Parathyroid adenoma (tissue), 2 donors: Measurements from ENCODE around the gene MOSMO.

Experiments used
- H2AFZ ChIP-seq: fragments of 300-600 bp; sonication (generic); one replicate; pipeline ENCODE4 v1.7.0; 2017; ENCODE audit warnings: antibody characterized with exemption, mild to moderate bottlenecking
- H3K27ac ChIP-seq: fragments of 300-600 bp; sonication (generic); one replicate; pipeline ENCODE4 v1.7.0; 2017
- H3K27me3 ChIP-seq: fragments of 300-600 bp; sonication (generic); one replicate; pipeline ENCODE4 v1.7.0; 2017; ENCODE audit warnings: low read length; ENCODE audit not compliant: control insufficient read depth, insufficient read depth
- H3K36me3 ChIP-seq: fragments of 300-600 bp; sonication (generic); one replicate; pipeline ENCODE4 v1.7.0; 2017; ENCODE audit warnings: low read length; ENCODE audit not compliant: control insufficient read depth, insufficient read depth
- H3K4me1 ChIP-seq: fragments of 300-600 bp; sonication (generic); one replicate; pipeline ENCODE4 v1.7.0; 2017; ENCODE audit warnings: control low read depth
- H3K4me2 ChIP-seq: fragments of 300-600 bp; sonication (generic); one replicate; pipeline ENCODE4 v1.7.0; 2017; ENCODE audit warnings: low read length
- H3K4me3 ChIP-seq: fragments of 300-600 bp; sonication (generic); one replicate; pipeline ENCODE4 v1.7.0; 2017; ENCODE audit warnings: low read depth, low read length
- H3K79me2 ChIP-seq: fragments of 300-600 bp; sonication (generic); one replicate; pipeline ENCODE4 v1.7.0; 2017; ENCODE audit warnings: control low read depth
- H3K9ac ChIP-seq: fragments of 300-600 bp; sonication (generic); one replicate; pipeline ENCODE4 v1.7.0; 2017; ENCODE audit warnings: mild to moderate bottlenecking
- H3K9me3 ChIP-seq: fragments of 300-600 bp; sonication (generic); one replicate; pipeline ENCODE4 v1.7.0; 2017; ENCODE audit warnings: low read length; ENCODE audit not compliant: control insufficient read depth
- TF ChIP-seq, protein P1 (sequence below): fragments of 300-600 bp; sonication (generic); IDR thresholded peaks from one replicate; pipeline ENCODE4 v1.7.0; 2017; ENCODE audit warnings: antibody characterized with exemption, mild to moderate bottlenecking
- donor health status: primary hyperparathyroidism.

Gene MOSMO

DNA sequence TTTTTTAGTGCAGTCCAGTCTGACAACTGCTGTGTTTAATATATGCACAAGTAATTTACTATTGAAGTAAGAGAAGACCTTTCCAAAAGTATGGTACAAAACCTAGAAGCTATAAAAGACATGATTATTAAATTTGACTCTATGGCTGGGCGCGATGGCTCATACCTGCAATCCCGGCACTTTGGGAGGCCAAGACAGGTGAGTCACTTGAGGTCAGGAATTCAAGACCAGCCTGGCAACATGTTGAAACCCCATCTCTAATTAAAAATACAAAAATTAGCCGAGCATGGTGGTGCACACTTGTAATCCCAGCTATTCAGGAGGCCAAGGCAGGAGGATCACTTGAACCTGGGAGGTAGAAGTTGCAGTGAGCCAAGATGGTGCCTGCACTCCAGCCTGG, 43.1 kb downstream of the MOSMO start:
- Histone ChIP-seq H3K4me3 (no peak overlapping the region), H2AFZ (no peak overlapping the region)

DNA sequence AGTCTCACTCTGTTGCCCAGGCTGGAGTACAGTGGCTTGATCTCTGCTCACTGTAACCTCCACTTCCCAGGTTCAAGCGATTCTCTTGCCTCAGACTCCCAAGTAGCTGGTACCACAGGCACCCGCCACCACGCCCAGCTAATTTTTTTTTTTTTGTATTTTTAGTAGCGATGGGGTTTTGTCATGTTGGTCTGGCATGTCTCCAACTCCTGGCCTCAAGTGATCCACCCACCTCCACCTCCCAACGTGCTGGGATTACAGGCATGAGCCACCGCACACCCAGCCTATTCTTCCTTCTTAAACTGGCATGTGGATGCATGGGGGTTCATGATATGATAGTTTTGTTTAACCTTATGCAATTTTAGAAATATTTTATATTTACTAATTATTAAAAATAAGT, 45.1 kb downstream of the MOSMO start:
- no peaks in the 10 kb centered on the region for H3K36me3 ChIP-seq

More for the DNA sequence above, 43.1 kb downstream of the MOSMO start:
- Histone ChIP-seq H3K9ac (no peak overlapping the region), H3K36me3 (no peaks in the 10 kb centered on the region), H3K4me1 (no peaks in the 10 kb centered on the region), H3K9me3 (no peaks in the 10 kb centered on the region), H3K27ac (no peak overlapping the region), H3K27me3 (no peaks in the 10 kb centered on the region), H3K4me2 (no peak overlapping the region), H3K79me2 (peaks cover 10% of the 10 kb centered on the region)
- TF ChIP-seq, protein P1, sequence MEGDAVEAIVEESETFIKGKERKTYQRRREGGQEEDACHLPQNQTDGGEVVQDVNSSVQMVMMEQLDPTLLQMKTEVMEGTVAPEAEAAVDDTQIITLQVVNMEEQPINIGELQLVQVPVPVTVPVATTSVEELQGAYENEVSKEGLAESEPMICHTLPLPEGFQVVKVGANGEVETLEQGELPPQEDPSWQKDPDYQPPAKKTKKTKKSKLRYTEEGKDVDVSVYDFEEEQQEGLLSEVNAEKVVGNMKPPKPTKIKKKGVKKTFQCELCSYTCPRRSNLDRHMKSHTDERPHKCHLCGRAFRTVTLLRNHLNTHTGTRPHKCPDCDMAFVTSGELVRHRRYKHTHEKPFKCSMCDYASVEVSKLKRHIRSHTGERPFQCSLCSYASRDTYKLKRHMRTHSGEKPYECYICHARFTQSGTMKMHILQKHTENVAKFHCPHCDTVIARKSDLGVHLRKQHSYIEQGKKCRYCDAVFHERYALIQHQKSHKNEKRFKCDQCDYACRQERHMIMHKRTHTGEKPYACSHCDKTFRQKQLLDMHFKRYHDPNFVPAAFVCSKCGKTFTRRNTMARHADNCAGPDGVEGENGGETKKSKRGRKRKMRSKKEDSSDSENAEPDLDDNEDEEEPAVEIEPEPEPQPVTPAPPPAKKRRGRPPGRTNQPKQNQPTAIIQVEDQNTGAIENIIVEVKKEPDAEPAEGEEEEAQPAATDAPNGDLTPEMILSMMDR = no peak

GRCh38 chr16:22053921-22054341, 46.0 kb downstream of the MOSMO start:
- Histone ChIP-seq H3K4me1 (no peaks in the 10 kb centered on the region), H3K4me2 (no peak overlapping the region), H3K27ac (no peak overlapping the region), H3K27me3 (no peaks in the 10 kb centered on the region), H3K9me3 (no peaks in the 10 kb centered on the region), H2AFZ (no peak overlapping the region), H3K36me3 (no peaks in the 10 kb centered on the region), H3K9ac (no peak overlapping the region), H3K79me2 (peaks cover 18% of the 10 kb centered on the region), H3K4me3 (no peak overlapping the region)
- TF ChIP-seq, protein P1 = no peak

More for the DNA sequence above, 45.1 kb downstream of the MOSMO start:
- H3K9me3 ChIP-seq = no peaks in the 10 kb centered on the region
- TF ChIP-seq, protein P1 = no peak
- H3K4me3 ChIP-seq = no peak overlapping the region
- no peak overlapping the region for H3K27ac ChIP-seq
- H3K9ac ChIP-seq = no peak overlapping the region
- no peak overlapping the region for H3K4me2 ChIP-seq
- no peaks in the 10 kb centered on the region for H3K27me3 ChIP-seq
- no peaks in the 10 kb centered on the region for H3K4me1 ChIP-seq
- no peak overlapping the region for H2AFZ ChIP-seq
- H3K79me2 ChIP-seq = peaks cover 18% of the 10 kb centered on the region

GRCh38 chr16:22054847-22055590, 47.1 kb downstream of the MOSMO start:
- Histone ChIP-seq H3K27ac (no peak overlapping the region), H3K9me3 (no peaks in the 10 kb centered on the region), H3K4me2 (no peak overlapping the region), H3K36me3 (no peaks in the 10 kb centered on the region), H3K4me1 (no peaks in the 10 kb centered on the region), H3K27me3 (no peaks in the 10 kb centered on the region), H2AFZ (no peak overlapping the region), H3K79me2 (peaks cover 22% of the 10 kb centered on the region), H3K4me3 (no peak overlapping the region), H3K9ac (no peak overlapping the region)
- TF ChIP-seq, protein P1 = no peak

DNA sequence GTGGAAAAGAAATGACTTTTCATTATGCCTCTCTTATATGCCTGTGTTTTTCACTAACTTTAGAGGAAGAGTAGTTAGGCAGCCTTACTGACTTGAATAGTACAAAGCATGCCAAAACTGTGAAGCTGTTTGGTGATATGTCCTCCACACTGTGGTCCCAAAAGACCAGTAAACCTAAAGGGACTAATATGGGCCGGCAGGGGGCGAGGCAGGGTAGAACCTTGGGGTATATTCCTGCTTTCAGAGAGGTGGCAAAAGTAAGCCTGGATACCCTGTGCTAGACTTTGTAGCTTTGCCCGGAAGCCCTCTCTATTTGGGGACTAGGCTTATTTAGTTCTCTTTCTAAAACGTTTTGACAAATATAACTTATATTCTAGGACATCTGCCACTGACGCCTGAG, 48.0 kb downstream of the MOSMO start:
- H3K4me2 ChIP-seq = no peak overlapping the region
- H3K4me1 ChIP-seq = no peaks in the 10 kb centered on the region
- no peaks in the 10 kb centered on the region for H3K36me3 ChIP-seq
- no peak overlapping the region for H3K9ac ChIP-seq
- TF ChIP-seq, protein P1 = no peak
- H3K27me3 ChIP-seq = no peaks in the 10 kb centered on the region
- H3K27ac ChIP-seq = no peak overlapping the region
- peaks cover 20% of the 10 kb centered on the region for H3K79me2 ChIP-seq
- H2AFZ ChIP-seq = no peak overlapping the region
- H3K9me3 ChIP-seq = no peaks in the 10 kb centered on the region
- no peak overlapping the region for H3K4me3 ChIP-seq
